ENCODE data around the gene MYRFL. TPM values are rescaled to one million over a fixed set of nuclear protein-coding genes. Genes with fewer than 3 reads are reported as not detected.

The MYRFL gene
- total and polyA plus RNA-seq, 2 experiments from 2014 or later: 2.3 to 2.7 TPM

GRCh38 chr12:69951108-69951507 lies 126.1 kb downstream of the MYRFL start:
- Histone ChIP-seq H3K27ac (no peak overlapping the region), H2AFZ (no peak overlapping the region), H3K4me1 (ENCODE audit: insufficient read depth) (no peaks in the 10 kb centered on the region), H3K9me3 (ENCODE audit: low read depth) (no peaks in the 10 kb centered on the region), H3K4me2 (no peak overlapping the region), H3K36me3 (replicated peaks; ENCODE audit: insufficient read depth, low read depth) (no peaks in the 10 kb centered on the region), H4K20me1 (ENCODE audit: insufficient read depth, poor library complexity, severe bottlenecking) (no peaks in the 10 kb centered on the region), H3K9me2 (replicated peaks; ENCODE audit: insufficient read depth) (no peaks in the 10 kb centered on the region), H3K27me3 (no peaks in the 10 kb centered on the region), H3K4me3 (no peak overlapping the region), H3K79me2 (no peaks in the 10 kb centered on the region)
- TF ChIP-seq EZH2phosphoT487 (IDR thresholded peaks at IDR 0.05; ENCODE audit: low read depth, severe bottlenecking, unreplicated experiment) (no peak), EZH2 (IDR thresholded peaks at IDR 0.05; ENCODE audit: borderline replicate concordance) (no peak)
- TF ChIP-seq, protein P1, sequence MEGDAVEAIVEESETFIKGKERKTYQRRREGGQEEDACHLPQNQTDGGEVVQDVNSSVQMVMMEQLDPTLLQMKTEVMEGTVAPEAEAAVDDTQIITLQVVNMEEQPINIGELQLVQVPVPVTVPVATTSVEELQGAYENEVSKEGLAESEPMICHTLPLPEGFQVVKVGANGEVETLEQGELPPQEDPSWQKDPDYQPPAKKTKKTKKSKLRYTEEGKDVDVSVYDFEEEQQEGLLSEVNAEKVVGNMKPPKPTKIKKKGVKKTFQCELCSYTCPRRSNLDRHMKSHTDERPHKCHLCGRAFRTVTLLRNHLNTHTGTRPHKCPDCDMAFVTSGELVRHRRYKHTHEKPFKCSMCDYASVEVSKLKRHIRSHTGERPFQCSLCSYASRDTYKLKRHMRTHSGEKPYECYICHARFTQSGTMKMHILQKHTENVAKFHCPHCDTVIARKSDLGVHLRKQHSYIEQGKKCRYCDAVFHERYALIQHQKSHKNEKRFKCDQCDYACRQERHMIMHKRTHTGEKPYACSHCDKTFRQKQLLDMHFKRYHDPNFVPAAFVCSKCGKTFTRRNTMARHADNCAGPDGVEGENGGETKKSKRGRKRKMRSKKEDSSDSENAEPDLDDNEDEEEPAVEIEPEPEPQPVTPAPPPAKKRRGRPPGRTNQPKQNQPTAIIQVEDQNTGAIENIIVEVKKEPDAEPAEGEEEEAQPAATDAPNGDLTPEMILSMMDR (IDR thresholded peaks at IDR 0.05; ENCODE audit: poor library complexity): no peak
- WGBS (ENCODE audit: low lambda C conversion rate, missing lambda C conversion rate): 97% methylated on average over 5 of the region's 5 CpGs
- no peak for DNase-seq (ENCODE audit: low spot score)

- TF ChIP-seq EZH2phosphoT487 (IDR thresholded peaks at IDR 0.05; ENCODE audit: low read depth, severe bottlenecking, unreplicated experiment): no peak
- TF ChIP-seq EZH2 (IDR thresholded peaks at IDR 0.05; ENCODE audit: borderline replicate concordance): no peak
- TF ChIP-seq, protein P1 (IDR thresholded peaks at IDR 0.05; ENCODE audit: poor library complexity): no peak
- WGBS (ENCODE audit: low lambda C conversion rate, missing lambda C conversion rate): 44% methylated on average over 2 of the region's 2 CpGs
- Histone ChIP-seq H3K4me1 (ENCODE audit: insufficient read depth) (no peaks in the 10 kb centered on the region), H3K9me3 (ENCODE audit: low read depth) (no peaks in the 10 kb centered on the region), H3K4me3 (no peak overlapping the region), H2AFZ (no peak overlapping the region), H3K27ac (no peak overlapping the region), H3K4me2 (no peak overlapping the region), H3K27me3 (no peaks in the 10 kb centered on the region), H3K79me2 (no peaks in the 10 kb centered on the region), H3K36me3 (replicated peaks; ENCODE audit: insufficient read depth, low read depth) (no peaks in the 10 kb centered on the region), H3K9me2 (replicated peaks; ENCODE audit: insufficient read depth) (no peaks in the 10 kb centered on the region), H4K20me1 (ENCODE audit: insufficient read depth, poor library complexity, severe bottlenecking) (no peaks in the 10 kb centered on the region)
- DNase-seq (ENCODE audit: low spot score): no peak
Measured at GRCh38 chr12:69952890-69953289, 127.9 kb downstream of the MYRFL start.

- DNase-seq (ENCODE audit: low spot score): no peak
- Histone ChIP-seq H3K27me3 (no peaks in the 10 kb centered on the region), H3K4me3 (no peak overlapping the region), H3K36me3 (replicated peaks; ENCODE audit: insufficient read depth, low read depth) (no peaks in the 10 kb centered on the region), H2AFZ (no peak overlapping the region), H4K20me1 (ENCODE audit: insufficient read depth, poor library complexity, severe bottlenecking) (no peaks in the 10 kb centered on the region), H3K79me2 (no peaks in the 10 kb centered on the region), H3K4me2 (no peak overlapping the region), H3K9me2 (replicated peaks; ENCODE audit: insufficient read depth) (no peaks in the 10 kb centered on the region), H3K4me1 (ENCODE audit: insufficient read depth) (no peaks in the 10 kb centered on the region), H3K27ac (no peak overlapping the region), H3K9me3 (ENCODE audit: low read depth) (no peaks in the 10 kb centered on the region)
- no peak for TF ChIP-seq EZH2phosphoT487 (IDR thresholded peaks at IDR 0.05; ENCODE audit: low read depth, severe bottlenecking, unreplicated experiment)
- TF ChIP-seq EZH2 (IDR thresholded peaks at IDR 0.05; ENCODE audit: borderline replicate concordance): no peak
- TF ChIP-seq, protein P1 (IDR thresholded peaks at IDR 0.05; ENCODE audit: poor library complexity): no peak
Measured at GRCh38 chr12:69961246-69961645, 136.2 kb downstream of the MYRFL start.

GRCh38 chr12:69966409-69966808 lies 141.4 kb downstream of the MYRFL start:
- Histone ChIP-seq H3K9me3 (ENCODE audit: low read depth) (no peaks in the 10 kb centered on the region), H3K4me1 (ENCODE audit: insufficient read depth) (no peaks in the 10 kb centered on the region), H3K9me2 (replicated peaks; ENCODE audit: insufficient read depth) (no peaks in the 10 kb centered on the region), H3K4me3 (no peak overlapping the region), H3K36me3 (replicated peaks; ENCODE audit: insufficient read depth, low read depth) (no peaks in the 10 kb centered on the region), H4K20me1 (ENCODE audit: insufficient read depth, poor library complexity, severe bottlenecking) (no peaks in the 10 kb centered on the region), H3K79me2 (no peaks in the 10 kb centered on the region), H3K27me3 (no peaks in the 10 kb centered on the region), H3K27ac (no peak overlapping the region), H3K4me2 (no peak overlapping the region), H2AFZ (no peak overlapping the region)
- DNase-seq (ENCODE audit: low spot score): peak; percentile 16
- 58% methylated on average over 1 of the region's 1 CpG for WGBS (ENCODE audit: low lambda C conversion rate, missing lambda C conversion rate)
- TF ChIP-seq EZH2phosphoT487 (IDR thresholded peaks at IDR 0.05; ENCODE audit: low read depth, severe bottlenecking, unreplicated experiment): no peak
- TF ChIP-seq, protein P1 (IDR thresholded peaks at IDR 0.05; ENCODE audit: poor library complexity): no peak
- TF ChIP-seq EZH2 (IDR thresholded peaks at IDR 0.05; ENCODE audit: borderline replicate concordance): no peak

All from hepatocyte (in vitro differentiated cells).